Mesendoderm (in vitro differentiated cells): ENCODE measurements around the gene CCSER1.

Experiments
- DNase-seq: peaks from one replicate; pipeline ENCODE4 v3.0.0; 2013
- H2AK5ac ChIP-seq: 2 replicates; pipeline ENCODE4 v1.6.1; 2013; ENCODE audit warnings: low read length, inconsistent platforms
- H2BK120ac ChIP-seq: 2 replicates; pipeline ENCODE4 v1.6.1; 2013; ENCODE audit warnings: low read depth, mild to moderate bottlenecking, low read length, moderate library complexity, mixed read lengths
- H2BK15ac ChIP-seq: replicated peaks from 2 replicates; pipeline ENCODE4 v1.6.1; 2013; ENCODE audit warnings: low read depth, mild to moderate bottlenecking, moderate library complexity
- H2BK5ac ChIP-seq: 2 replicates; pipeline ENCODE4 v1.6.1; 2013; ENCODE audit warnings: low read length, inconsistent platforms
- H3K18ac ChIP-seq: 2 replicates; pipeline ENCODE4 v1.6.1; 2013; ENCODE audit warnings: mild to moderate bottlenecking, low read length, mixed read lengths
- H3K23ac ChIP-seq: one replicate; pipeline ENCODE4 v1.6.1; 2013; ENCODE audit warnings: low read length
- H3K27ac ChIP-seq: 2 replicates; pipeline ENCODE4 v1.5.1; 2013; ENCODE audit warnings: low read depth, mild to moderate bottlenecking, inconsistent platforms, low read length, moderate library complexity
- H3K27me3 ChIP-seq: 2 replicates; pipeline ENCODE4 v1.6.1; 2013; ENCODE audit warnings: low read length, control low read depth, mild to moderate bottlenecking, inconsistent platforms; ENCODE audit not compliant: insufficient read depth, poor library complexity
- H3K36me3 ChIP-seq: 2 replicates; pipeline ENCODE4 v1.6.1; 2013; ENCODE audit warnings: low read length, inconsistent platforms; ENCODE audit not compliant: control insufficient read depth, insufficient read depth
- H3K4ac ChIP-seq: one replicate; pipeline ENCODE4 v1.6.1; 2013; ENCODE audit warnings: low read depth, mild to moderate bottlenecking, low read length, moderate library complexity
- H3K4me1 ChIP-seq: 2 replicates; pipeline ENCODE4 v1.6.1; 2013; ENCODE audit warnings: low read depth, low read length, inconsistent platforms; ENCODE audit not compliant: control insufficient read depth
- H3K4me2 ChIP-seq: 2 replicates; pipeline ENCODE4 v1.6.1; 2013; ENCODE audit warnings: low read length
- H3K4me3 ChIP-seq: 2 replicates; pipeline ENCODE4 v1.5.1; 2013; ENCODE audit warnings: mild to moderate bottlenecking, low read length
- H3K56ac ChIP-seq: one replicate; pipeline ENCODE4 v1.6.1; 2013; ENCODE audit warnings: low read length
- H3K79me1 ChIP-seq: 2 replicates; pipeline ENCODE4 v1.6.1; 2013; ENCODE audit warnings: low read length, inconsistent platforms
- H3K79me2 ChIP-seq: 2 replicates; pipeline ENCODE4 v1.6.1; 2013; ENCODE audit warnings: mild to moderate bottlenecking, low read length; ENCODE audit not compliant: control insufficient read depth, insufficient read depth
- H3K9ac ChIP-seq: 2 replicates; pipeline ENCODE4 v1.6.1; 2013; ENCODE audit warnings: low read length, inconsistent platforms
- H4K5ac ChIP-seq: one replicate; pipeline ENCODE4 v1.6.1; 2013; ENCODE audit warnings: low read length
- H4K8ac ChIP-seq: one replicate; pipeline ENCODE4 v1.6.1; 2013; ENCODE audit warnings: low read depth, mild to moderate bottlenecking, control low read depth, low read length, moderate library complexity
- WGBS: extraction: QIAGEN DNeasy Blood & Tissue Kit; methylation state at CpG from one replicate; pipeline ENCODE4 v1.1.7; 2013; ENCODE audit warnings: low lambda C conversion rate, missing lambda C conversion rate; ENCODE audit not compliant: insufficient coverage; ENCODE audit errors: extremely low coverage; 5-methylcytosine and 5-hydroxymethylcytosine counted together

Gene CCSER1

GRCh38 chr4:90718931-90719330 lies 591.7 kb downstream of the CCSER1 start:
- Histone ChIP-seq H3K23ac (no peak overlapping the region), H3K18ac (no peak overlapping the region), H3K4me1 (no peaks in the 10 kb centered on the region), H3K79me2 (no peaks in the 10 kb centered on the region), H2BK5ac (no peak overlapping the region), H4K8ac (no peak overlapping the region), H2AK5ac (no peak overlapping the region), H3K36me3 (no peaks in the 10 kb centered on the region), H3K27me3 (no peaks in the 10 kb centered on the region), H3K9ac (no peak overlapping the region), H3K79me1 (no peaks in the 10 kb centered on the region), H3K56ac (no peak overlapping the region), H3K27ac (no peak overlapping the region), H3K4me3 (no peak overlapping the region), H2BK120ac (no peak overlapping the region), H3K4ac (no peak overlapping the region), H4K5ac (no peak overlapping the region), H2BK15ac (no peak overlapping the region), H3K4me2 (no peak overlapping the region)
- no CpG with 5 or more reads among the region's 10 CpGs for WGBS
- DNase-seq, result no peak

- H2BK15ac ChIP-seq, result no peak overlapping the region
- H3K4me1 ChIP-seq, result no peaks in the 10 kb centered on the region
- H2AK5ac ChIP-seq, result no peak overlapping the region
- no peak overlapping the region for H3K23ac ChIP-seq
- H3K27ac ChIP-seq, result no peak overlapping the region
- no peaks in the 10 kb centered on the region for H3K79me1 ChIP-seq
- H2BK5ac ChIP-seq, result no peak overlapping the region
- H3K56ac ChIP-seq, result no peak overlapping the region
- no peaks in the 10 kb centered on the region for H3K36me3 ChIP-seq
- H3K27me3 ChIP-seq, result no peaks in the 10 kb centered on the region
- no peak overlapping the region for H3K9ac ChIP-seq
- H4K8ac ChIP-seq, result no peak overlapping the region
- no peak overlapping the region for H3K4me2 ChIP-seq
- no peak overlapping the region for H3K4me3 ChIP-seq
- H3K18ac ChIP-seq, result no peak overlapping the region
- H3K4ac ChIP-seq, result no peak overlapping the region
- no peaks in the 10 kb centered on the region for H3K79me2 ChIP-seq
- no peak overlapping the region for H4K5ac ChIP-seq
- DNase-seq, result peak; percentile 98
- H2BK120ac ChIP-seq, result no peak overlapping the region
These were observed 600.7 kb downstream of the CCSER1 start for GRCh38 chr4:90727938-90728337.

- Histone ChIP-seq H3K4me3 (no peak overlapping the region), H3K4me1 (no peaks in the 10 kb centered on the region), H2BK15ac (no peak overlapping the region), H3K27me3 (no peaks in the 10 kb centered on the region), H2BK120ac (no peak overlapping the region), H3K4ac (no peak overlapping the region), H2AK5ac (no peak overlapping the region), H2BK5ac (no peak overlapping the region), H3K56ac (no peak overlapping the region), H3K79me2 (no peaks in the 10 kb centered on the region), H3K79me1 (no peaks in the 10 kb centered on the region), H3K4me2 (no peak overlapping the region), H3K9ac (no peak overlapping the region), H4K5ac (no peak overlapping the region), H3K27ac (no peak overlapping the region), H3K36me3 (no peaks in the 10 kb centered on the region), H3K18ac (no peak overlapping the region), H4K8ac (no peak overlapping the region), H3K23ac (no peak overlapping the region)
- no peak for DNase-seq
- no CpG with 5 or more reads among the region's 1 CpG for WGBS
These were observed 603.6 kb downstream of the CCSER1 start for GRCh38 chr4:90730752-90731151.

GRCh38 chr4:90733211-90733610 lies 606.0 kb downstream of the CCSER1 start:
- H3K9ac ChIP-seq, result no peak overlapping the region
- no peak overlapping the region for H2BK120ac ChIP-seq
- H2BK5ac ChIP-seq, result no peak overlapping the region
- H3K36me3 ChIP-seq, result no peaks in the 10 kb centered on the region
- no peak overlapping the region for H4K5ac ChIP-seq
- H3K18ac ChIP-seq, result no peak overlapping the region
- no peak overlapping the region for H3K4ac ChIP-seq
- H3K56ac ChIP-seq, result no peak overlapping the region
- DNase-seq, result no peak
- H3K23ac ChIP-seq, result no peak overlapping the region
- H3K27ac ChIP-seq, result no peak overlapping the region
- H4K8ac ChIP-seq, result no peak overlapping the region
- no peak overlapping the region for H3K4me2 ChIP-seq
- WGBS, result no CpG with 5 or more reads among the region's 1 CpG
- H2BK15ac ChIP-seq, result no peak overlapping the region
- H3K79me2 ChIP-seq, result no peaks in the 10 kb centered on the region
- no peaks in the 10 kb centered on the region for H3K4me1 ChIP-seq
- no peaks in the 10 kb centered on the region for H3K79me1 ChIP-seq
- no peaks in the 10 kb centered on the region for H3K27me3 ChIP-seq
- no peak overlapping the region for H2AK5ac ChIP-seq
- no peak overlapping the region for H3K4me3 ChIP-seq

GRCh38 chr4:90745176-90745575 lies 618.0 kb downstream of the CCSER1 start:
- H3K18ac ChIP-seq, result no peak overlapping the region
- no peak overlapping the region for H4K8ac ChIP-seq
- H3K4me3 ChIP-seq, result no peak overlapping the region
- H2AK5ac ChIP-seq, result peak overlapping the region; percentile 67
- no CpG with 5 or more reads among the region's 4 CpGs for WGBS
- peak overlapping the region; percentile 4 for H2BK120ac ChIP-seq
- DNase-seq, result no peak
- H3K4me1 ChIP-seq, result no peaks in the 10 kb centered on the region
- H2BK15ac ChIP-seq, result no peak overlapping the region
- H3K27ac ChIP-seq, result no peak overlapping the region
- peak overlapping the region; percentile 89 for H4K5ac ChIP-seq
- H3K4ac ChIP-seq, result peak overlapping the region; percentile 86
- no peaks in the 10 kb centered on the region for H3K36me3 ChIP-seq
- H2BK5ac ChIP-seq, result no peak overlapping the region
- H3K9ac ChIP-seq, result no peak overlapping the region
- H3K56ac ChIP-seq, result no peak overlapping the region
- no peaks in the 10 kb centered on the region for H3K79me1 ChIP-seq
- H3K27me3 ChIP-seq, result no peaks in the 10 kb centered on the region
- H3K79me2 ChIP-seq, result no peaks in the 10 kb centered on the region
- no peak overlapping the region for H3K4me2 ChIP-seq
- no peak overlapping the region for H3K23ac ChIP-seq

GRCh38 chr4:90753068-90753467 lies 625.9 kb downstream of the CCSER1 start:
- no peaks in the 10 kb centered on the region for H3K79me2 ChIP-seq
- H3K4ac ChIP-seq, result no peak overlapping the region
- no peaks in the 10 kb centered on the region for H3K79me1 ChIP-seq
- H3K23ac ChIP-seq, result no peak overlapping the region
- no peak overlapping the region for H2BK5ac ChIP-seq
- H2AK5ac ChIP-seq, result no peak overlapping the region
- H3K18ac ChIP-seq, result no peak overlapping the region
- no peak overlapping the region for H2BK120ac ChIP-seq
- no peak overlapping the region for H3K27ac ChIP-seq
- H3K27me3 ChIP-seq, result no peaks in the 10 kb centered on the region
- H3K4me1 ChIP-seq, result peaks cover 4% of the 10 kb centered on the region
- H3K36me3 ChIP-seq, result no peaks in the 10 kb centered on the region
- no peak overlapping the region for H4K5ac ChIP-seq
- no peak overlapping the region for H3K4me2 ChIP-seq
- peak; percentile 84 for DNase-seq
- H3K56ac ChIP-seq, result no peak overlapping the region
- no peak overlapping the region for H3K9ac ChIP-seq
- no peak overlapping the region for H2BK15ac ChIP-seq
- no peak overlapping the region for H3K4me3 ChIP-seq
- H4K8ac ChIP-seq, result no peak overlapping the region
